HCT116 (cell line): Measurements from ENCODE around the gene LGR6. TPM values are rescaled to one million over a fixed set of nuclear protein-coding genes. Genes with fewer than 3 reads are reported as not detected.

Experiments used
- ATAC-seq: fragments of 200-7000 bp; cut with Tn5 transposase; 2 replicates; pipeline ENCODE4 v1.9.1; 2020; ENCODE audit warnings: mild to moderate bottlenecking, moderate library complexity
- BruUV-seq: library from RNA; stranded (reverse); fragments of 400-500 nt; replicated peaks from 2 replicates; lab custom pipeline; 2021; lab: Mats Ljungman, UMichigan
- CTCF ChIA-PET: fragments of 300-600 bp; sonication (Branson Sonifier 250); formaldehyde crosslinking; loops from one replicate; lab custom pipeline; 2021; ENCODE audit warnings: antibody characterized with exemption; lab: Charles Lee
- POLR2A ChIA-PET: fragments of 300-600, 350-600 bp; sonication (Branson Sonifier 250); formaldehyde crosslinking; loops from one replicate; lab custom pipeline; 2021; ENCODE audit warnings: antibody characterized with exemption; lab: Charles Lee
- RAD21 ChIA-PET, 2 experiments: fragments of 300-600 bp; sonication (Branson Sonifier 250); formaldehyde crosslinking; loops; one replicate each; lab custom pipeline; 2023; ENCODE audit warnings: low total read pairs in 2 of 2; ENCODE audit not compliant: uncharacterized antibody in 2 of 2, unreplicated experiment in 2 of 2, low non-redundant PET in 1 of 2; lab: Charles Lee
- DNase-seq: peaks from one replicate; pipeline ENCODE4 v3.0.0-alpha.2; 2010; ENCODE audit warnings: low read depth, low spot score
- H2AFZ ChIP-seq: fragments of 200-600 bp; shearing (Covaris generic), sonication (generic); 2 replicates; pipeline ENCODE4 v1.6.1; 2017; ENCODE audit warnings: low read depth, mixed run types, mixed read lengths, antibody characterized with exemption, low read length; ENCODE audit not compliant: poor library complexity, severe bottlenecking
- H3K27ac ChIP-seq: 2 replicates; pipeline ENCODE4 v1.5.1; 2012; ENCODE audit warnings: low read depth, low read length
- H3K27me3 ChIP-seq: fragments of 200-600 bp; sonication (generic); 2 replicates; pipeline ENCODE4 v1.6.1; 2016; ENCODE audit warnings: mixed run types, low read length, mixed read lengths; ENCODE audit not compliant: insufficient read depth
- H3K36me3 ChIP-seq, 2 experiments: fragments of 200-500 bp in 1 of 2; fragments of 200-600 bp in 1 of 2; sonication (Bioruptor generic) in 1 of 2; sonication (generic) in 1 of 2; 2 replicates each; pipeline versions ENCODE4 v1.5.1 to v1.6.1; 2014 to 2016; ENCODE audit warnings: low read length in 2 of 2, inconsistent platforms in 1 of 2, mixed read lengths in 1 of 2, mixed run types in 1 of 2; ENCODE audit not compliant: insufficient read depth in 2 of 2, control insufficient read depth in 1 of 2
- H3K4me1 ChIP-seq, 2 experiments: fragments of 200-600 bp in 1 of 2; sonication (generic) in 1 of 2; 2 replicates each; pipeline versions ENCODE4 v1.5.1 to v1.6.1; 2012 to 2017; ENCODE audit warnings: low read length in 2 of 2, inconsistent platforms in 1 of 2, mild to moderate bottlenecking in 1 of 2, mixed read lengths in 1 of 2, mixed run types in 1 of 2, moderate library complexity in 1 of 2; ENCODE audit not compliant: insufficient read depth in 2 of 2, control insufficient read depth in 1 of 2
- H3K4me2 ChIP-seq: fragments of 200-600 bp; sonication (generic); 2 replicates; pipeline ENCODE4 v1.6.1; 2017; ENCODE audit warnings: mixed run types, low read length, mixed read lengths
- H3K4me3 ChIP-seq, 2 experiments: fragments of 200-600 bp in 1 of 2; sonication (generic) in 1 of 2; replicated peaks in 1 of 2; 2 replicates each; pipeline ENCODE4 v1.5.1; 2011 to 2016; ENCODE audit warnings: low read length in 2 of 2, control low read depth in 1 of 2, low read depth in 1 of 2, mild to moderate bottlenecking in 1 of 2, mixed read lengths in 1 of 2, mixed run types in 1 of 2
- H3K79me2 ChIP-seq: fragments of 200-600 bp; sonication (generic); 2 replicates; pipeline ENCODE4 v1.6.1; 2017; ENCODE audit warnings: mild to moderate bottlenecking, mixed run types, low read length, moderate library complexity, mixed read lengths; ENCODE audit not compliant: insufficient read depth
- H3K9ac ChIP-seq: fragments of 200-600 bp; sonication (generic); 2 replicates; pipeline ENCODE4 v1.6.1; 2016; ENCODE audit warnings: low read length, mixed read lengths
- H3K9me2 ChIP-seq: fragments of 200-600 bp; sonication (generic), shearing (Covaris generic); 2 replicates; pipeline ENCODE4 v1.6.1; 2017; ENCODE audit warnings: mixed run types, mild to moderate bottlenecking, moderate library complexity; ENCODE audit not compliant: insufficient read depth
- H3K9me3 ChIP-seq, 2 experiments: fragments of 200-500 bp in 1 of 2; fragments of 200-600 bp in 1 of 2; sonication (Bioruptor generic) in 1 of 2; sonication (generic) in 1 of 2; 2 replicates each; pipeline ENCODE4 v1.6.1; 2014 to 2017; ENCODE audit warnings: low read length in 2 of 2, mixed read lengths in 2 of 2, inconsistent platforms in 1 of 2, low read depth in 1 of 2, mild to moderate bottlenecking in 1 of 2, mixed run types in 1 of 2, moderate library complexity in 1 of 2; ENCODE audit not compliant: control insufficient read depth in 1 of 2, insufficient read depth in 1 of 2
- H4K20me1 ChIP-seq: fragments of 200-600 bp; sonication (generic), shearing (Covaris generic); 2 replicates; pipeline ENCODE4 v1.6.1; 2017; ENCODE audit warnings: mixed run types, mild to moderate bottlenecking, moderate library complexity; ENCODE audit not compliant: insufficient read depth
- CEBPB ChIP-seq: IDR thresholded peaks from 2 replicates; pipeline ENCODE4 v1.6.1; 2012; ENCODE audit warnings: low read depth
- ELF1 ChIP-seq: IDR thresholded peaks from 2 replicates; pipeline ENCODE4 v1.6.1; 2012; ENCODE audit warnings: low read depth, borderline replicate concordance
- EZH2 ChIP-seq: fragments of 200-600 bp; sonication (generic); IDR thresholded peaks from 2 replicates; pipeline ENCODE4 v1.6.1; 2017; ENCODE audit warnings: antibody characterized with exemption, mixed run types
- JUND ChIP-seq: IDR thresholded peaks from 2 replicates; pipeline ENCODE4 v1.6.1; 2012
- POLR2AphosphoS5 ChIP-seq: IDR thresholded peaks from 2 replicates; pipeline ENCODE4 v1.6.1; 2011; ENCODE audit warnings: mild to moderate bottlenecking, low read depth, low read length, moderate library complexity
- SP1 ChIP-seq: IDR thresholded peaks from 2 replicates; pipeline ENCODE4 v1.6.1; 2012; ENCODE audit warnings: low read depth
- TCF7L2 ChIP-seq: IDR thresholded peaks from 2 replicates; pipeline ENCODE4 v1.7.0; 2011; ENCODE audit warnings: borderline replicate concordance, inconsistent platforms; ENCODE audit not compliant: insufficient read depth, insufficient read length; ENCODE audit errors: extremely low read depth
- YY1 ChIP-seq: IDR thresholded peaks from 2 replicates; pipeline ENCODE4 v1.6.1; 2011; ENCODE audit warnings: low read length, low read depth, moderate library complexity, mild to moderate bottlenecking; ENCODE audit not compliant: insufficient replicate concordance; ENCODE audit errors: extremely low read depth
- ZFX ChIP-seq: fragments of 450-650 bp; IDR thresholded peaks from 2 replicates; pipeline ENCODE4 v1.6.1; 2017
- intact Hi-C: fragments of 100-400 bp; cut with micrococcal nuclease; formaldehyde crosslinking; loops from 2 replicates; pipeline ENCODE4 v1.10.0; 2022
- total RNA-seq: library from RNA; stranded (reverse); gene quantifications from one replicate; pipeline ENCODE4 v1.2.1, GENCODE V29; 2021; ENCODE audit not compliant: unreplicated experiment
- TF ChIP-seq, protein P1 (sequence below): IDR thresholded peaks from 2 replicates; pipeline ENCODE4 v1.6.1; 2011; ENCODE audit warnings: mild to moderate bottlenecking, low read length, moderate library complexity; ENCODE audit not compliant: insufficient replicate concordance; ENCODE audit errors: extremely low read depth
- TF ChIP-seq, protein P2 (sequence below), 3 experiments: fragments of 200-600 bp in 1 of 3; sonication (generic) in 1 of 3; IDR thresholded peaks in 2 of 3; conservative IDR thresholded peaks in 1 of 3; 2 replicates each; pipeline ENCODE4 v1.5.1; 2012 to 2017; ENCODE audit warnings: low read depth in 2 of 3, low read length in 2 of 3, antibody characterized with exemption in 1 of 3, borderline replicate concordance in 1 of 3, control low read depth in 1 of 3, mild to moderate bottlenecking in 1 of 3, mixed read lengths in 1 of 3, mixed run types in 1 of 3, moderate library complexity in 1 of 3; ENCODE audit not compliant: insufficient read depth in 1 of 3
- TF ChIP-seq, protein P3 (sequence below): IDR thresholded peaks from 2 replicates; pipeline ENCODE4 v1.6.1; 2012

Gene LGR6
- total RNA-seq, 1 experiment from 2014 or later: 0.20 TPM

DNA sequence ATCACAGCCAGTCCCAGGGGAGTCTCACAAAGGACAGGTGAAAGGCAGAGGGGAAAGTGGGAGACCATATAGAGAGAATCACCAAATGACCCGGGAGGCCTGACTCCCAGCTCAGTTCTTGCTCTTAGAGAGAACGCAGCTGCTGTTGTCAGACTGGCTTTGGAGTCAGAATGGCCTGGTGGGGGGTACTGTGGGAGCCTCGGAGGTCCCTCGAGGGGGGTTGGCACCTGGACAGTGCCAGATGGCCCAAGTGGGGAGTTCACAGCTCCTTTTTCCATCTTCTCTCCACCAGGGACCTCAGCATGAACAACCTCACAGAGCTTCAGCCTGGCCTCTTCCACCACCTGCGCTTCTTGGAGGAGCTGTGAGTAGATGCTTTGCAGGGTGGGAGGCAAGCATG is 31.5 kb downstream of the LGR6 start:
- ATAC-seq: no peak
- H3K4me1 ChIP-seq: peaks cover 14 to 16% of the 10 kb centered on the region in 2 experiments; a peak in 3 of 4 replicates

More for the DNA sequence above, 31.5 kb downstream of the LGR6 start:
- no TSS peak for BruUV-seq
- Histone ChIP-seq H3K4me2 (no peak overlapping the region), H3K9me3 (no peaks in the 10 kb centered on the region), H3K9me2 (no peaks in the 10 kb centered on the region), H3K36me3 (no peaks in the 10 kb centered on the region), H2AFZ (no peak overlapping the region)
- CTCF ChIA-PET: interaction anchor here (1.2 to 2.0 kb wide), 3 partner anchors 11 to 35 kb away, joined by 3 to 7 read pairs (median 4); no protein-coding TSS in a partner anchor
- RAD21 ChIA-PET: no interaction called here
- TF ChIP-seq TCF7L2: no peak
- no peak for TF ChIP-seq JUND
- no peak for TF ChIP-seq CEBPB
- no peak for TF ChIP-seq EZH2
- no peak for TF ChIP-seq ZFX
- TF ChIP-seq SP1: no peak
- no peak for TF ChIP-seq POLR2AphosphoS5
- TF ChIP-seq, protein P1, sequence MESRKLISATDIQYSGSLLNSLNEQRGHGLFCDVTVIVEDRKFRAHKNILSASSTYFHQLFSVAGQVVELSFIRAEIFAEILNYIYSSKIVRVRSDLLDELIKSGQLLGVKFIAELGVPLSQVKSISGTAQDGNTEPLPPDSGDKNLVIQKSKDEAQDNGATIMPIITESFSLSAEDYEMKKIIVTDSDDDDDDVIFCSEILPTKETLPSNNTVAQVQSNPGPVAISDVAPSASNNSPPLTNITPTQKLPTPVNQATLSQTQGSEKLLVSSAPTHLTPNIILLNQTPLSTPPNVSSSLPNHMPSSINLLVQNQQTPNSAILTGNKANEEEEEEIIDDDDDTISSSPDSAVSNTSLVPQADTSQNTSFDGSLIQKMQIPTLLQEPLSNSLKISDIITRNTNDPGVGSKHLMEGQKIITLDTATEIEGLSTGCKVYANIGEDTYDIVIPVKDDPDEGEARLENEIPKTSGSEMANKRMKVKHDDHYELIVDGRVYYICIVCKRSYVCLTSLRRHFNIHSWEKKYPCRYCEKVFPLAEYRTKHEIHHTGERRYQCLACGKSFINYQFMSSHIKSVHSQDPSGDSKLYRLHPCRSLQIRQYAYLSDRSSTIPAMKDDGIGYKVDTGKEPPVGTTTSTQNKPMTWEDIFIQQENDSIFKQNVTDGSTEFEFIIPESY: no peak
- TF ChIP-seq, protein P2, sequence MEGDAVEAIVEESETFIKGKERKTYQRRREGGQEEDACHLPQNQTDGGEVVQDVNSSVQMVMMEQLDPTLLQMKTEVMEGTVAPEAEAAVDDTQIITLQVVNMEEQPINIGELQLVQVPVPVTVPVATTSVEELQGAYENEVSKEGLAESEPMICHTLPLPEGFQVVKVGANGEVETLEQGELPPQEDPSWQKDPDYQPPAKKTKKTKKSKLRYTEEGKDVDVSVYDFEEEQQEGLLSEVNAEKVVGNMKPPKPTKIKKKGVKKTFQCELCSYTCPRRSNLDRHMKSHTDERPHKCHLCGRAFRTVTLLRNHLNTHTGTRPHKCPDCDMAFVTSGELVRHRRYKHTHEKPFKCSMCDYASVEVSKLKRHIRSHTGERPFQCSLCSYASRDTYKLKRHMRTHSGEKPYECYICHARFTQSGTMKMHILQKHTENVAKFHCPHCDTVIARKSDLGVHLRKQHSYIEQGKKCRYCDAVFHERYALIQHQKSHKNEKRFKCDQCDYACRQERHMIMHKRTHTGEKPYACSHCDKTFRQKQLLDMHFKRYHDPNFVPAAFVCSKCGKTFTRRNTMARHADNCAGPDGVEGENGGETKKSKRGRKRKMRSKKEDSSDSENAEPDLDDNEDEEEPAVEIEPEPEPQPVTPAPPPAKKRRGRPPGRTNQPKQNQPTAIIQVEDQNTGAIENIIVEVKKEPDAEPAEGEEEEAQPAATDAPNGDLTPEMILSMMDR (IDR thresholded peaks at IDR 0.05 in 2 of 3, conservative IDR thresholded peaks at IDR 0.05 in 1 of 3; ENCODE audit: borderline replicate concordance in 1 of 3, insufficient read depth in 1 of 3, low read depth in 2 of 3, low read length in 2 of 3): no peak
- no peak for TF ChIP-seq YY1
- no peak for TF ChIP-seq ELF1
- TF ChIP-seq, protein P3, sequence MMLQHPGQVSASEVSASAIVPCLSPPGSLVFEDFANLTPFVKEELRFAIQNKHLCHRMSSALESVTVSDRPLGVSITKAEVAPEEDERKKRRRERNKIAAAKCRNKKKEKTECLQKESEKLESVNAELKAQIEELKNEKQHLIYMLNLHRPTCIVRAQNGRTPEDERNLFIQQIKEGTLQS: no peak
- TF ChIP-seq, all 23 proteins: peak for 0
- Histone ChIP-seq H3K27ac (no peak overlapping the region), H3K79me2 (no peaks in the 10 kb centered on the region), H4K20me1 (no peaks in the 10 kb centered on the region), H3K4me3 (no peak overlapping the region), H3K9ac (no peak overlapping the region), H3K27me3 (peaks cover 41% of the 10 kb centered on the region; the same call in 1 of the 2 replicates)
- DNase-seq: no peak
- intact Hi-C loops: no loop called here
- POLR2A ChIA-PET: no interaction called here
